AG09319 (cell line): ENCODE measurements around the gene TMEM214.

Source experiments
- DNase-seq: peaks from one replicate; pipeline ENCODE4 v3.0.0-alpha.2; 2010; ENCODE audit warnings: low read depth; ENCODE audit errors: extremely low read depth
- TF ChIP-seq, protein P1 (sequence below): IDR thresholded peaks from 2 replicates; pipeline ENCODE4 v1.5.1; 2011; ENCODE audit warnings: low read depth, mild to moderate bottlenecking, inconsistent platforms, low read length, moderate library complexity

TMEM214 gene

DNA sequence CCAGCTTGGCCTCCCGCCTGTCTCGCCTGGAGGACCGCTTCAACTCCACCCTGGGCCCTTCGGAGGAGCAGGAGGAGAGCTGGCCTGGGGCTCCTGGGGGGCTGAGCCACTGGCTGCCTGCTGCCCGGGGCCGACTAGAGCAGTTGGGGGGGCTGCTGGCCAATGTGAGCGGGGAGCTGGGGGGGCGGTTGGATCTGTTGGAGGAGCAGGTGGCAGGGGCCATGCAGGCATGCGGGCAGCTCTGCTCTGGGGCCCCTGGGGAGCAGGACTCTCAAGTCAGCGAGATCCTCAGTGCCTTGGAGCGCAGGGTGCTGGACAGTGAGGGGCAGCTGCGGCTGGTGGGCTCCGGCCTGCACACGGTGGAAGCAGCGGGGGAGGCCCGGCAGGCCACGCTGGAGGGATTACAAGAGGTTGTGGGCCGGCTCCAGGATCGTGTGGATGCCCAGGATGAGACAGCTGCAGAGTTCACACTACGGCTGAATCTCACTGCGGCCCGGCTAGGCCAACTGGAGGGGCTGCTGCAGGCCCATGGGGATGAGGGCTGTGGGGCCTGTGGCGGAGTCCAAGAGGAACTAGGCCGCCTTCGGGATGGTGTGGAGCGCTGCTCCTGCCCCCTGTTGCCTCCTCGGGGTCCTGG lies 50.1 kb downstream of the TMEM214 start:
- TF ChIP-seq, protein P1, sequence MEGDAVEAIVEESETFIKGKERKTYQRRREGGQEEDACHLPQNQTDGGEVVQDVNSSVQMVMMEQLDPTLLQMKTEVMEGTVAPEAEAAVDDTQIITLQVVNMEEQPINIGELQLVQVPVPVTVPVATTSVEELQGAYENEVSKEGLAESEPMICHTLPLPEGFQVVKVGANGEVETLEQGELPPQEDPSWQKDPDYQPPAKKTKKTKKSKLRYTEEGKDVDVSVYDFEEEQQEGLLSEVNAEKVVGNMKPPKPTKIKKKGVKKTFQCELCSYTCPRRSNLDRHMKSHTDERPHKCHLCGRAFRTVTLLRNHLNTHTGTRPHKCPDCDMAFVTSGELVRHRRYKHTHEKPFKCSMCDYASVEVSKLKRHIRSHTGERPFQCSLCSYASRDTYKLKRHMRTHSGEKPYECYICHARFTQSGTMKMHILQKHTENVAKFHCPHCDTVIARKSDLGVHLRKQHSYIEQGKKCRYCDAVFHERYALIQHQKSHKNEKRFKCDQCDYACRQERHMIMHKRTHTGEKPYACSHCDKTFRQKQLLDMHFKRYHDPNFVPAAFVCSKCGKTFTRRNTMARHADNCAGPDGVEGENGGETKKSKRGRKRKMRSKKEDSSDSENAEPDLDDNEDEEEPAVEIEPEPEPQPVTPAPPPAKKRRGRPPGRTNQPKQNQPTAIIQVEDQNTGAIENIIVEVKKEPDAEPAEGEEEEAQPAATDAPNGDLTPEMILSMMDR, result no peak
- DNase-seq, result no peak

DNA sequence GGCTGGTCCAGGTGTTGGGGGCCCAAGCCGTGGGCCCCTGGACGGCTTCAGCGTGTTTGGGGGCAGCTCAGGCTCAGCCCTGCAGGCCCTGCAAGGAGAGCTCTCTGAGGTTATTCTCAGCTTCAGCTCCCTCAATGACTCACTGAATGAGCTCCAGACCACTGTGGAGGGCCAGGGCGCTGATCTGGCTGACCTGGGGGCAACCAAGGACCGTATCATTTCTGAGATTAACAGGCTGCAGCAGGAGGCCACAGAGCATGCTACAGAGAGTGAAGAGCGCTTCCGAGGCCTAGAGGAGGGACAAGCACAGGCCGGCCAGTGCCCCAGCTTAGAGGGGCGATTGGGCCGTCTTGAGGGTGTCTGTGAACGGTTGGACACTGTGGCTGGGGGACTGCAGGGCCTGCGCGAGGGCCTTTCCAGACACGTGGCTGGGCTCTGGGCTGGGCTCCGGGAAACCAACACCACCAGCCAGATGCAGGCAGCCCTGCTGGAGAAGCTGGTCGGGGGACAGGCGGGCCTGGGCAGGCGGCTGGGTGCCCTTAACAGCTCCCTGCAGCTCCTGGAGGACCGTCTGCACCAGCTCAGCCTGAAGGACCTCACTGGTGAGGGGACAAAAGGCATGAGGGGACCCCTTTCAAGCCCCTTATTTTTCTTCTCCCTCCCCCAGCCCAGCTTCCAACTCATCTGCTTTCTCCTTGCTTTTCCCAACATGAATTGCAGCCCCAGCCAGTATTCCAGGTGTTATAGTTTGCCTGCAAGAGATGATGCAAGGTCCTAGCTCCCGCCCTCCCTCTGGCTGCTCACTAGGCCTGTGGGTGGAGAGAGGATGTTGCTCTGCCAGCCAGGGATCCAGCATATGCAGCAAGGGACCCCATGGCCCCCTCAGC lies 50.9 kb downstream of the TMEM214 start:
- DNase-seq, result no peak
- TF ChIP-seq, protein P1, result no peak

DNA sequence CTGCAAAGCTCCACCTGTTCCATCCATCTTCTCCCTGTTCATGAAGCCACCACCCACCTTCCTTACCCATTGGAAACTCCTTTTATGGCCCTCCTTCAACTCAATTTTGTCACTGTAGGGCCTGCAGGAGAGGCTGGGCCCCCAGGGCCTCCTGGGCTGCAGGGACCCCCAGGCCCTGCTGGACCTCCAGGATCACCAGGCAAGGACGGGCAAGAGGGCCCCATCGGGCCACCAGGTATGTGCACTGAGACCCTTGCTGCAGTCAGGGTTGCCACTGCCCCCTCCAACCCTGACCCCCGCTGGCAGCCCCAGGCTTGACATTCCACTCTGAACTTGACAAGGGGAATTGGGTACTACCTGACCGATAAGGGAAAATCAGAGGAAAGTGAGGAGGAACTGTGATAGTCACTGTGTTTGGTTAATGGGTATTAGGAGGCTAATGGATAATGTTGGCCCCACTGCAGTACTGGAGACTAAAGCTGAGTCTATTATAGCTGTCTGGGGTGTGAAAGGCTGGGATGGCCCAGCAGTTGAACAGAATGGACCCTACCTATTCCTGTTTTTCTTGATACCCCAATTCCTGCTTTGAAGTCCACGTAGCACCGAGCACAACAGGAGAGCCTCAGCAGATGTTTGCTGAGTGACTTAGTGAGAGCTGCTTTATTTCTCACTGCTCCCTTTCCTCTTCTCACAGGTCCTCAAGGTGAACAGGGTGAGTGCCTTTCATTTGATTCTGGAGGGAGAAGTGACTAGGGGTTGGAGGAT lies 51.7 kb downstream of the TMEM214 start:
- TF ChIP-seq, protein P1, result no peak
- DNase-seq, result no peak

DNA sequence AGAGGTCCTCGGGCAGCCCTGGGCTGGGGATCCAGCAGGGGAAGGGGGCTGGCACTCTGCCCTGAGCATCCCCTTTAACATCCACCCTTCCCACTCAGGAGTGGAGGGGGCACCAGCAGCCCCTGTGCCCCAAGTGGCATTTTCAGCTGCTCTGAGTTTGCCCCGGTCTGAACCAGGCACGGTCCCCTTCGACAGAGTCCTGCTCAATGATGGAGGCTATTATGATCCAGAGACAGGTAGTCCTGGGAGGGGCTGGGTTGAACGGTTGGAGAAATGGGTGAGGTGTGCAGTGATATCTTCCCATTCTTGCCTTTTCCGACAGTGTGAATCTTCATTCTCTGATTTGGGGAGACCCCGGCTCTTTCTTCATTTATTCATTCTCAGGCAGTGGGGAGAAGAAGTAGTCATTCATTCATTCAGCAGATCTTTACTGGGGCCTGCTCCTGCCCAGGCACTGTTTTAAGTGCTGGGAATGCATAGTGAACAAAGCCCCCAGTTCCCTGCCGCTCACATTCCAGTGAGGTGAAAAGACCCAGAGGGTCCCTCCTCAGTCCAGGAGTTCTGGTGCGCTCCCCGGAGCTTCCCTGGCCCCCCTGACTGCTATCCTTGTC lies 52.4 kb downstream of the TMEM214 start:
- TF ChIP-seq, protein P1, result no peak
- DNase-seq, result no peak

DNA sequence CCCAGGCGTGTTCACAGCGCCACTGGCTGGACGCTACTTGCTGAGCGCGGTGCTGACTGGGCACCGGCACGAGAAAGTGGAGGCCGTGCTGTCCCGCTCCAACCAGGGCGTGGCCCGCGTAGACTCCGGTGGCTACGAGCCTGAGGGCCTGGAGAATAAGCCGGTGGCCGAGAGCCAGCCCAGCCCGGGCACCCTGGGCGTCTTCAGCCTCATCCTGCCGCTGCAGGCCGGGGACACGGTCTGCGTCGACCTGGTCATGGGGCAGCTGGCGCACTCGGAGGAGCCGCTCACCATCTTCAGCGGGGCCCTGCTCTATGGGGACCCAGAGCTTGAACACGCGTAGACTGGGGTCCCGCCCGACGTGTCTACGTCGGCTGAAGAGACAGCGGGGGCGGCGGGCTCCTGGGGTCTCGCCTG lies 52.9 kb downstream of the TMEM214 start:
- peak; percentile 42 for DNase-seq
- TF ChIP-seq, protein P1, result peak; percentile 59

DNA sequence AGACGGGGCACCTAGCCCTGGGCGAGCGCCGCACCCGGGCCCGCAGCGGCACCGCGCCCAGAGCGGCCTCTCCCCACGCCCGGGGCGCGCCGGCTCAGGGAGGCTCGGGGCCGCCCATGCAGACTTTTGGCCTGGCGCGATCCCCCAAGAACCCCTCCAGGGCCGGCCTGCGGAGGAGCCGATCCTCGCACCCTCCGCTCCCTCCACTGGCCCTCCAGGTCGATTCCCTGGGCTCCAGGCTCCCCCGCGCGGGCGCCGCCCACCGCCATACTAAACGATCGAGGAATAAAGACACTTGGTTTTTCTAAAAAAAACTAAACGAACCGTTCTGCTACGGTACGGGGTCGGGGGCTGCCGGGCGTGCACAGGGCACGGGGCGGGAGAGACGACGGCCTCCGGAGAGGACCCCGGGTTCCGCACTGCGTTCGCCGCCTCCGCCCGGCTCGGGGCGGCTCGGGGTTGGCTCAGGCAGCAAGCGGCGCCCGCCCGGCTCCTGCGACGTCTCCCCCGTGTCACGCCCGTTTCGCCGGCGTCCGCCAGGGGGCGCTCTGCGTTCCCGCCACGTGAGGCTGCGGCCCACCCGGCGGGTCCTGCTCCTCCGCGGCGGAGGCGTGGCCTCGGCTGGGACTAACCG lies 53.4 kb downstream of the TMEM214 start:
- TF ChIP-seq, protein P1, result peak; percentile 51
- peak; percentile 75 for DNase-seq
